GM19351 (cell line): Measurements from ENCODE around the gene SELENOS.

Source experiments
- ATAC-seq: cut with Tn5 transposase; IDR thresholded peaks from one replicate; pipeline ENCODE4 v1.9.1; 2021; ENCODE audit warnings: mild to moderate bottlenecking, moderate library complexity; ENCODE audit not compliant: unreplicated experiment

SELENOS gene

DNA sequence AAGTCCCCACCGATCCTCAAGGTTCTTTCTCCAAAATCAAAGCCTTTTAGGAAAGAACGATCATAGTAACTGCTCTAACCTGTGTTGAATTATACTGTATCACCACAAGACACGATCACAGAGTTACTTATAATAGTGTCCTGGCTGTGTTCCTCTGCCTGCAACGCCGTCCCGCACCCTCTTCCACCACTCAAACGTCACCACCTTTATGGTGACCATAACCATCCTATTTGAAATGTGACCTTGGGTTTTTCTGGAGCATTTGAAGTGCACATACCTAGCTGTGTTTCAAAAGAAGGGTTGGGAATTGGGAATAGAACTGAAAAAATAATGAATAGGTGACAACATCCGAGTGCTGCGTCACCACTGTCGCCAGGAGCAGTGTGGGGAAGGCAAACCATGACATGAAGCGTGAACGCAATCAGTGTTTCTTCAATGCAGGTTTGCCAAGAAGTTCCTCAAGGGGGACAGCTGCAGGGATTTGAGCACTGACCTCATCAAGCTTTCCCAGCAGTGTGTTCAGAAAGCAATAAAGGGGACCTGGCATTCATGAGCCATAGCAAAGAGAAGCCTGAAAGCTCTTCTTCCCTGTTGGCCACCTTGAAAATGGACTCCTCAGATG, 769 bp upstream of the SELENOS start:
- no peak for ATAC-seq

GRCh38 chr15:101276501-101277037, 716 bp downstream of the SELENOS start:
- peak; percentile 34 for ATAC-seq

DNA sequence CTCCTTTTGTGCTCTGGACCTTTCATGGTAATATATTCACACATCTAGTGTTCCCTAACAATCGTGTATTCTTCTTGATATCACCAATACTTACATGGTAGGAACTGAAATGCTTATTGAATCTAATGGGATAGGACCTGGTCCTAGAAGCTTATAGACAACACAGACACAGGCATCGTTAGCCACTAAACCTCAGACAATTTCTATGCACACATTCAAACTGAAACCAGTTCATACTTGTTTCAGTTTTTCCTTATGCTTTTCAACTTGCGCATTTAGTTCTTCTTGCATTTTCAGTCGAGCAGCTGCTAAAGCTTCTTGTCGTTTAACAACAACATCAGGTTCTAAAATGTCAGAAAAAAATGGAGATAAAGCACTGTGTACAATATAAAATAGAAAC, 2.3 kb downstream of the SELENOS start:
- no peak for ATAC-seq

GRCh38 chr15:101273534-101273933, 3.8 kb downstream of the SELENOS start:
- ATAC-seq: no peak

GRCh38 chr15:101272584-101272983, 4.7 kb downstream of the SELENOS start:
- ATAC-seq: no peak

GRCh38 chr15:101269479-101270223, 7.6 kb downstream of the SELENOS start:
- no peak for ATAC-seq

DNA sequence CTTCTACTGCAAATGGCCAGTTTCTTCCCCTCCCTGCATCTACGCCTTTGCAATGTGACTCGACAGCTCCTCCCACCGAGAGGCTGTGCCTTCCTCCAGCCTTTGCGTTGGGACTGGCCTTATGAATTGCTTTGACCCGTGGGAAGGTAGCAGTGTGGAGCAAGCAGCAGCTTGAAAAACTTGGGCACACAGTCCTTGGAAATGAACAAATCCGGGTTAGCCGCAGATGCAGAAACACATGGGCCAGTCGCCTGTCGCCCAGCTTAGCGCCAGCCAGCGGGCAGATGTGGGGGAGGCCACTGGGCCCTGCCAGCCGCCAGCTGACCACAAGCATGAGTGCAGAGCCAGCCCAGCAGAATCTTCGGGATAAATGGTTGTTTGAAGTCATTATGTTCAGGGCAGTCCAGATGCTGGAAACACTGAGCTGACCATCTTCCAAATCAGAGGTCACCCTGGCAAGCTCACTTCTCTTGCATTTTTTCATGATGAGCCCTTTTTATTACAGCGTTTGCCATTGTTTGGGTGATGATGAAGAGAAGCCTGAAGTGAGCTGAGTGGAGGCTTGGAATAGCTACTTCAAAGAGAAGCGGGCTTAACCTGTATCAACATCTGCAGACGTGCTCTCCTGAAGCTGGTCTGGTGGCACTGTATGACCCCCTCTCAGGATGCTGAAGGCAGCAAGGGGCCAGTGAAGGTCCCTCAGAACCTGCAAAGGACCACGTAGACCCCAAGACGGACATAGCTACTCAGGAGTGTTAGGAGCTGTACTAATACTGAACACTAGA, 9.8 kb downstream of the SELENOS start:
- no peak for ATAC-seq

DNA sequence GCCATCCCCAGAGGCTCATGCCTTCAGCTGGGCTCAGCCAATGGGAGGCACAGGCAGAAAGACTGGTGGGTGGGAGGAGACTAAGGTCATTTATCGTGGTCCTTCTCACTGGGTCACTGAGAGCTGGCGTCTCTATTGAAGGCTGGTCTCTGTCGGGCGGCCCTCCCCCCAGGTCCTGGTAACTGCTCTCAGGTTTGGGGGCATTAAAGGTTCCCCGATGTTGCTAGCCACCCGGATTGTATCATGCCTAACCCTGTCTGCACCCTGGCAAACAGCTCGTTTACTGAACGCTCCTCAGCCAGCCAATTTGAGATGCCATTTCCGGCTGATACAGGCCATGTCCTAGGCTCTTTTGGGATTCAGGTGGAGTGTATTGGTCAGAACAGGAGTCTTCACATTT, 10.5 kb downstream of the SELENOS start:
- no peak for ATAC-seq

DNA sequence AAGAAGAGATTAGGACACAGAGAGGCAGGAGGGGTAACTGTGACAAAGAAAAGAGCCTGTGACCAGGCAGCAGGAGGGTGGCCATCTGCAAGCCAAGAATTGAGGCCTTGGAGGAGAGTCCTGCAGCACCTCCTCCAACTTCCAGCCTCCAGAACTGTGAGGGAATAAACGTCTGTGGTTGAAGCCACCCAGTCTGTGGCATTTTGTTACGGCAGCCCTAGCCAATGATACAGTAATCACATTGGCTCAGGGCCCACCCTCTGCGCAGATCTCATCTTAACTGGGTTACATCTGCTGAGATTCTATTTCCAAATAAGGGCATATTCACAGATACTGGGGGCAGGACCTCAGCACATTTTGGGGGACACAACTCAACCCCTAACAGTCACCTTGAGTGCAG, 11.3 kb downstream of the SELENOS start:
- ATAC-seq: no peak

- no peak for ATAC-seq
Measured at GRCh38 chr15:101264911-101265641, 12.2 kb downstream of the SELENOS start.

GRCh38 chr15:101264011-101264410, 13.3 kb downstream of the SELENOS start:
- peak; percentile 46 for ATAC-seq

DNA sequence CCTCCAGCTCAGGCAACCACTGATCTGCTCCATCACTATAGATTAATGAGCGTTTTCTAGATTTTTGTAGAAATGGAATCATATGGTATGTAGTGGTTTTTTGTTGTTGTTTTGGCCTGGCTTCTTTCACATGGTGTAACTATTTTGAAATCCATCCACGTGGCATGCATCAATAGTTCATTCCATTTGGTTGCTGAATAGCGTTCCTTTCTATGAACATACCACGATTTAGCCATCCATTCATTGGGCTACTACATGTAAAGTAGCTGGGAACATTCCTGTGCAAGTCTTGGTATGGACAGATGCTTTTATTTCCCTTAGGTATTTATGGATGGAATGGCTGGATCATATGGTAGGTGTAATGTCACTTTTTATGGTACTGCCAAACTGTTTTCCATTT, 14.7 kb downstream of the SELENOS start:
- ATAC-seq: no peak

- ATAC-seq: peak; percentile 79
Measured at GRCh38 chr15:101258238-101259144, 18.8 kb downstream of the SELENOS start.

DNA sequence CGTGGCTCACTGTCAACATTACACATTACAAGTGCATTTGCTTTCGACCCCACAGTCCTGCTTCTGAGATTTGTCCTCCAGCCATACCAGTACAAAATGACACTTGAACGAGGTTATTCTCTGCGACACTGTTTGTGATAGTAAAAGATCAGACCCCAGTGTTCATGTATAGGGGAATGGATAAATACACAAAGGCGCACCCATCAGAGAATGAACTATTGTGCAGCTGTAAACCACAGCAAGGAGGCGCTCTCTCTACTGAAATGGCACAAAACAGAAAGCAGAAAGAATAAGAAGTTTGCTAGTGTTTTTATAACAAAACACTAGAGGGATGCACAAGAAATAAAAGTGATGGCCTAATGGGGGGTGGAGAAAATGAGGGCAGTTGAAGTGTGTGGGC, 20.5 kb downstream of the SELENOS start:
- ATAC-seq: no peak

- ATAC-seq: no peak
Measured at GRCh38 chr15:101255615-101256241, 21.6 kb downstream of the SELENOS start.

DNA sequence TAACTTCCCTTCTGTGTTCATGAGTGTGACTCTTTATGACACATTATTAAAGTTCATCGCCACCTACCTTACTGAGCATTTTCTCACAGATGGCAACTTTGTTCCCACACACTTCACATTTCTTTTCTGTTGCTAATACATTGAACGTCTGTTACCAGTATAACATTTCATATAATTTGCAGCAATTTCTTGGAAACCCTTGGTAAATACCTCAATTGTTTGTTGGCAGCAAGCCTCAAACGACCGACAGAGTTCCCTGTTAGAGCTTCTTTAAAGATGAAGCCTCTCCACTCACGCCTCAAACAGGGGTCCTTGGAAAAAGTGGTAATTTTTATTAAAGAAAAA, 22.3 kb downstream of the SELENOS start:
- ATAC-seq: no peak

GRCh38 chr15:101254157-101255050, 22.9 kb downstream of the SELENOS start:
- no peak for ATAC-seq

GRCh38 chr15:101252836-101253235, 24.4 kb downstream of the SELENOS start:
- no peak for ATAC-seq
